Activated CD8-positive, alpha-beta T cell treated with anti-CD3 and anti-CD28 coated beads for 36 hours (primary cell): ENCODE results near the gene ACTBL2. TPM values are rescaled to one million over a fixed set of nuclear protein-coding genes. Genes with fewer than 3 reads are reported as not detected.

Source experiments
- ATAC-seq: fragments of 200-7000 bp; cut with Tn5 transposase; one replicate; pipeline ENCODE4 v1.10.0; 2021; ENCODE audit warnings: mild to moderate bottlenecking, moderate library complexity
- CTCF ChIA-PET: fragments of 350-600 bp; sonication (Branson Sonifier 250); formaldehyde crosslinking; loops from one replicate; lab custom pipeline; 2021; ENCODE audit warnings: antibody characterized with exemption; lab: Charles Lee
- POLR2A ChIA-PET: fragments of 350-600 bp; sonication (Branson Sonifier 250); formaldehyde crosslinking; loops from one replicate; lab custom pipeline; 2021; ENCODE audit warnings: antibody characterized with exemption; lab: Charles Lee
- DNase-seq: peaks from one replicate; pipeline ENCODE4 v3.0.0-alpha.2; 2020
- H3K27ac Mint-ChIP-seq: one replicate; pipeline ENCODE4 v1.8.0; 2021; ENCODE audit warnings: mild to moderate bottlenecking, mixed read lengths
- H3K27me3 Mint-ChIP-seq: one replicate; pipeline ENCODE4 v1.8.0; 2021; ENCODE audit warnings: mixed read lengths
- H3K36me3 Mint-ChIP-seq: one replicate; pipeline ENCODE4 v1.8.0; 2021; ENCODE audit warnings: low read depth, mixed read lengths
- H3K4me1 Mint-ChIP-seq: one replicate; pipeline ENCODE4 v1.8.0; 2021; ENCODE audit warnings: low read depth, mixed read lengths
- H3K4me3 Mint-ChIP-seq: one replicate; pipeline ENCODE4 v1.8.0; 2021; ENCODE audit warnings: mild to moderate bottlenecking, moderate library complexity, mixed read lengths
- H3K9me3 Mint-ChIP-seq: one replicate; pipeline ENCODE4 v1.8.0; 2021; ENCODE audit warnings: mixed read lengths
- CTCF ChIP-seq: fragments of 200-600 bp; IDR thresholded peaks from one replicate; pipeline ENCODE4 v1.8.0; 2022; ENCODE audit warnings: antibody characterized with exemption, mild to moderate bottlenecking
- intact Hi-C: fragments of 100-400 bp; cut with micrococcal nuclease; formaldehyde crosslinking; loops from one replicate; pipeline ENCODE4 v1.10.0; 2022
- total RNA-seq, 2 experiments: library from RNA; stranded (reverse); gene quantifications; one replicate each; pipeline ENCODE4 v1.2.3, GENCODE V29; 2021

ACTBL2 gene
- total RNA-seq, 2 experiments from 2014 or later: not detected

GRCh38 chr5:57499262-57500050, 16.8 kb upstream of the ACTBL2 start:
- peak; percentile 46 for ATAC-seq
- peak; percentile 16 for DNase-seq
- ChIA-PET POLR2A (interaction anchor here (0.7 kb wide), 1 partner anchor 215 kb away, joined by 4 read pairs; no protein-coding TSS in a partner anchor), CTCF (interaction anchor here (0.7 to 2.5 kb wide), 9 partner anchors 12 to 961 kb away, joined by 3 to 13 read pairs (median 4); no protein-coding TSS in a partner anchor)
- Mint-ChIP-seq H3K27me3 (no peaks in the 10 kb centered on the region), H3K4me1 (peaks cover 21% of the 10 kb centered on the region), H3K4me3 (no peak overlapping the region), H3K27ac (no peak overlapping the region), H3K9me3 (no peaks in the 10 kb centered on the region), H3K36me3 (no peaks in the 10 kb centered on the region)
- TF ChIP-seq CTCF: peak; percentile 66
- intact Hi-C loops: no loop called here

DNA sequence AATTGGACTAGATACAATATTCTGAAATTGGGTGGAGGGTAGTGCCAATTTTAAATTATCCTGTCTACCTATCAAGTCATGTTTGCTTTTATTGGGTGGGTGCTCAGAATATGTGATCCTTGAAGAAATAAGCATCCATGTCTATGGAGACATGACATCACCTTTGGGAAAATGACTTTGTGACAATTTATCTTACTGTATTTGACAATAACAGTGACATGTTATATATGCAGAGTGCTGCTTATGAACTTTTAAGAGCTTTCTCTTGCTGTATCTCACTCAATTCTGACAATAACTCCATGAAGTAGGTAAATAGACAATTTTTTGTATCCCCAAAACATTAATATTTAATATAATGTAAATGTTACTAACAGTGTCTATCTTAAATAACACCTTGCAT, 15.1 kb upstream of the ACTBL2 start:
- POLR2A ChIA-PET: no interaction called here
- no peaks in the 10 kb centered on the region for H3K9me3 Mint-ChIP-seq
- intact Hi-C loops: no loop called here
- CTCF ChIA-PET: interaction anchor here (0.9 to 1.5 kb wide), 2 partner anchors 28 to 159 kb away, joined by 3 to 7 read pairs; no protein-coding TSS in a partner anchor
- DNase-seq (no peak), ATAC-seq (no peak)
- no peak overlapping the region for H3K27ac Mint-ChIP-seq
- no peaks in the 10 kb centered on the region for H3K36me3 Mint-ChIP-seq
- no peaks in the 10 kb centered on the region for H3K27me3 Mint-ChIP-seq
- no peak overlapping the region for H3K4me3 Mint-ChIP-seq
- H3K4me1 Mint-ChIP-seq: peaks cover 27% of the 10 kb centered on the region
- TF ChIP-seq CTCF: no peak

GRCh38 chr5:57495285-57496086, 12.9 kb upstream of the ACTBL2 start:
- Mint-ChIP-seq H3K9me3 (no peaks in the 10 kb centered on the region), H3K36me3 (no peaks in the 10 kb centered on the region), H3K27me3 (peaks cover 3% of the 10 kb centered on the region), H3K27ac (peak overlapping the region; percentile 9), H3K4me3 (no peak overlapping the region), H3K4me1 (peaks cover 27% of the 10 kb centered on the region)
- peak; percentile 22 for ATAC-seq
- CTCF ChIA-PET: interaction anchor here (1.0 to 1.2 kb wide), 2 partner anchors 10 to 155 kb away, joined by 3 to 4 read pairs; no protein-coding TSS in a partner anchor
- POLR2A ChIA-PET: interaction anchor here (0.6 kb wide), 1 partner anchor 573 kb away, joined by 3 read pairs; no protein-coding TSS in a partner anchor
- intact Hi-C loops: no loop called here
- no peak for TF ChIP-seq CTCF
- peak; percentile 4 for DNase-seq

DNA sequence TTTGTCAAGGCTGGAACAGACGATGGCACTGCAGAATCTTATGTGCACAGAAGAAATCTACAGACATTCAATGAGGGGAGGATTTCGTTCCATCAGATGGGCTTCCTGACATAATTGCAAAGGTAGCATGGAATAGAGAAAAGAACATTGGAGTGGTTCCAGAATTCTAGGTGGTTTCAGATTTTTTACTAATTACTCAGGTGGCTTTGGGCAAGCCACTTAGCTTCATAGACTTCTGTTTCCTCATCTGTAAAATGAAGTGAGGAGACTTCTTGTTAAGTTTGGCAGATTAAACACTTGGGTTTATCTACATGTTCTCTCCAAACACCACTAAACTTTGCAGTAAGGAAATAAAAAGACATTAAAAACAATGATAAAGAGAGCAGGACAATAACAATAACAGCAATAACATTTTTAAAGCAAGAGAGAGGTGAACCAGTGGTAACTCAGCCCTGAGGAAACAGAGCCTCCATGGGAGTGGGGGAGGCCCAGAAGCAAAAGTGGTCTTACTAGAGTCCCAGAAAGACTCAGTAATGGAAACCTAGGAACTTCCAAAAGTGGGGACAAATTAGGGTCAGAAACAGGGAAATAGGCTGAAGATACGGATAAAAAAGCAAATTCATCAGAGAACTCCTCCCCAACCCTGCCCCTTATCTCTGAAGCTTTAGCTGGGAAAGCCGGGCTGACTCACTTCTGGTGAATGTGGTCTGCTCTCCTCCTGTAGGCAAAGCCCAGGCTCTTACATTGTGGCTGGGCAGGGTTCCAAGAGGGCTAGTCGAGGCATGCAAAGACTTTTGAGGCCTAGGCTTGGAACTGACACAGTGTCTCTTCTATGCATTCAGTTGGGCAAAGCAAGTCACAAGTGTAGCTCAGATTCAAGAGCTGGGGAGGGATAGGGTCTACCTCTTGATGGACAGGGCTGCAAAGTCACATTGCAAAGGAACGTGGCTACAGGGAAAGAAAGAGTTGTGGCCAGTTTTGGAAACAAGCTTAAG, 11.8 kb upstream of the ACTBL2 start:
- CTCF ChIA-PET: interaction anchor here (1.2 kb wide), 1 partner anchor 8 kb away, joined by 4 read pairs; no protein-coding TSS in a partner anchor

More for the DNA sequence above, 11.8 kb upstream of the ACTBL2 start:
- no peak for TF ChIP-seq CTCF
- Mint-ChIP-seq H3K4me3 (no peak overlapping the region), H3K27me3 (peaks cover 3% of the 10 kb centered on the region), H3K36me3 (no peaks in the 10 kb centered on the region), H3K4me1 (peaks cover 24% of the 10 kb centered on the region), H3K27ac (peak overlapping the region; percentile 38), H3K9me3 (no peaks in the 10 kb centered on the region)
- DNase-seq: peak; percentile 66
- intact Hi-C loops: no loop called here
- POLR2A ChIA-PET: no interaction called here
- peak; percentile 76 for ATAC-seq
